HG02571 (cell line): ENCODE results near the gene SHKBP1.
A peak's percentile ranks its signal among the peaks of the same experiment; 100 is the strongest.
"Not testable (repeated sequence)": the region's sequence is repeated elsewhere in the genome, so short reads cannot be mapped to it uniquely, and the experiment has no call there.

Source experiments
- ATAC-seq: cut with Tn5 transposase; IDR thresholded peaks from one replicate; pipeline ENCODE4 v1.9.1; 2021; ENCODE audit warnings: mild to moderate bottlenecking, moderate library complexity; ENCODE audit not compliant: unreplicated experiment

SHKBP1 gene, protein sequence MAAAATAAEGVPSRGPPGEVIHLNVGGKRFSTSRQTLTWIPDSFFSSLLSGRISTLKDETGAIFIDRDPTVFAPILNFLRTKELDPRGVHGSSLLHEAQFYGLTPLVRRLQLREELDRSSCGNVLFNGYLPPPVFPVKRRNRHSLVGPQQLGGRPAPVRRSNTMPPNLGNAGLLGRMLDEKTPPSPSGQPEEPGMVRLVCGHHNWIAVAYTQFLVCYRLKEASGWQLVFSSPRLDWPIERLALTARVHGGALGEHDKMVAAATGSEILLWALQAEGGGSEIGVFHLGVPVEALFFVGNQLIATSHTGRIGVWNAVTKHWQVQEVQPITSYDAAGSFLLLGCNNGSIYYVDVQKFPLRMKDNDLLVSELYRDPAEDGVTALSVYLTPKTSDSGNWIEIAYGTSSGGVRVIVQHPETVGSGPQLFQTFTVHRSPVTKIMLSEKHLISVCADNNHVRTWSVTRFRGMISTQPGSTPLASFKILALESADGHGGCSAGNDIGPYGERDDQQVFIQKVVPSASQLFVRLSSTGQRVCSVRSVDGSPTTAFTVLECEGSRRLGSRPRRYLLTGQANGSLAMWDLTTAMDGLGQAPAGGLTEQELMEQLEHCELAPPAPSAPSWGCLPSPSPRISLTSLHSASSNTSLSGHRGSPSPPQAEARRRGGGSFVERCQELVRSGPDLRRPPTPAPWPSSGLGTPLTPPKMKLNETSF

DNA sequence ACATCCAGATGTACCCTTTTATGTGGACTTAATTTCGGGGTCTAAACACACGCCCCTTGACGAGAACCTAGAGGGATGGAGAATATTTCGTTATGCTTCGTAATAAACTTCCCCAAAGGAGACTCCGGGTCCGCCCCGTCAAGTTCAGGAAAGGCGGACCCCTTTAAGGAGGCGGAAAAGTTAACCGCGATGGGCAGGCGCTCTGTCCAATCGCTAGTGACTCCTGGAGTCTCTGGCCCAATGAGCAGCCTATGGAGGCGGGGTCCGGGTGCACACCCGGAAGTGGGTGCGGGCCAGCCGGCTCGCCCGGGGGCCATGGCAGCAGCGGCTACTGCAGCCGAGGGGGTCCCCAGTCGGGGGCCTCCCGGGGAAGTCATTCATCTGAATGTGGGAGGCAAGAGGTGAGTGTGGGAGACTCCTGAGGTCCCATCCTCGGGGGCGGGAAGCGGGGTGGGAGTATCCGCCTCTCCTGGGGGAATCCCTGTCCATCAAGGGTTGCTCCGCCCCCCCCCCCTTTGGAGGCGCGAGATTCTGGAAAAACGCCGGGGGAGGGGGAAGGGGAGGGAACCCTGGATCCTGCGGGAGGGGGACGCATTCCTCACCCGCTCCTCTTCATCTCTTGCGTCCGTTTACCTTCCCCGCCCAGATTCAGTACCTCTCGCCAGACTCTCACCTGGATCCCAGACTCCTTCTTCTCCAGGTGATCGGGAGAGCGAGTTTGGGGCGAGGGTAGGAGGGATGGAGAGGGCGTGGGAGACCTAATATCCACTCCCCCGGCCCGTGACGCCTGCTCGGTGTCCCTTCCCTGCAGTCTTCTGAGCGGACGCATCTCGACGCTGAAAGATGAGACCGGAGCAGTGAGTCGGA lies at the start of gene SHKBP1:
TSS of gene SHKBP1 (plus strand) at position 289 of the 867 bp plus-strand sequence. CDS start at position 316, 27 bp downstream.
- peak; percentile 95 for ATAC-seq

DNA sequence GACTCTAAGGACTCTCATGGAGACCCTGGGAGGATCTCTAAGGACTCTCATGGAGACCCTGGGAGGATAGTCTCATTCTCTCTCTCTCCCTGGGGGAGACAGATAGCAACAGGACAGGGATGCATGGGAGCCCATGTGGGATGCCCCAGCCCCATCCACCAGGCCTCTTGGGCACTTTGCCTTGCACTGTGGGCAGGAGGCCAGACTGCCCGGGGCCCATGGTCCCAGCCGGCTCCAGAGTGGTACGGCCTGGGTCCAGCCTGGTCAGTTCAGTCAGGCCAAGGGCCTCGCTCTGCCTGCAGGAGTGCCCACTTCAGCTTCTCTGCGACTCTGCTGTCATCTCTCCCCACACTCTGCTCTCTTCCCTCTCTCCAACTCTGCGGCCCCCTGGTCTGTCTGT lies 48.6 kb upstream of the SHKBP1 start:
- no peak for ATAC-seq

DNA sequence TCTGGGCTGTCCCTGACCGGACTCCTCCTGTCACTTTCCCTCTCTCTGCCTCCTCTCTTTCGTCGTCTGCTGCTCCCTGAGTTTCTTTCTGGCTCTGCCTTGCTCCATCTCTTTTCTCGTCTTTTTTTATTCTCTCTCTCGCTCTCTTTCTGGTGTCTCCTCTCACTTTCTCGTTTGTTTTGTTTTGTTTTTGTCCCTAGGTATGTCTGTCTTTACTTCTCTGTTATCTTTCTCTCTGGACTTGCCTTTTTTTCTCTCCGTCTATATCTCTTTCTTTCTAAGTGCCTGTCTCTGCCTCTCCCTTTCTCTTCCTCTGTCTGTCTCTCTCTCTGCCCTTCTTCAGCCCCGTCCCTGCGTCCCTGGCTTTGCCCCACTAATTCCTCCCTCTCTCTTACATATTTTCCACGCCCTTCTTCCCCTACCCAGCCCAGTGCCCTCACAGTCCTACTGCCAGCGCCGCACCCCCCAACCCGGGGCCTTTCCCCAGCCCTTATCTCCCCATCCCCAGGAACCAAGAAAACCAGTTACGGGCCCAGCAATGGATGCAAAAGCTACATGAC lies 48.1 kb upstream of the SHKBP1 start:
- no peak for ATAC-seq

GRCh38 chr19:40529093-40529954 lies 47.3 kb upstream of the SHKBP1 start:
- no peak for ATAC-seq

DNA sequence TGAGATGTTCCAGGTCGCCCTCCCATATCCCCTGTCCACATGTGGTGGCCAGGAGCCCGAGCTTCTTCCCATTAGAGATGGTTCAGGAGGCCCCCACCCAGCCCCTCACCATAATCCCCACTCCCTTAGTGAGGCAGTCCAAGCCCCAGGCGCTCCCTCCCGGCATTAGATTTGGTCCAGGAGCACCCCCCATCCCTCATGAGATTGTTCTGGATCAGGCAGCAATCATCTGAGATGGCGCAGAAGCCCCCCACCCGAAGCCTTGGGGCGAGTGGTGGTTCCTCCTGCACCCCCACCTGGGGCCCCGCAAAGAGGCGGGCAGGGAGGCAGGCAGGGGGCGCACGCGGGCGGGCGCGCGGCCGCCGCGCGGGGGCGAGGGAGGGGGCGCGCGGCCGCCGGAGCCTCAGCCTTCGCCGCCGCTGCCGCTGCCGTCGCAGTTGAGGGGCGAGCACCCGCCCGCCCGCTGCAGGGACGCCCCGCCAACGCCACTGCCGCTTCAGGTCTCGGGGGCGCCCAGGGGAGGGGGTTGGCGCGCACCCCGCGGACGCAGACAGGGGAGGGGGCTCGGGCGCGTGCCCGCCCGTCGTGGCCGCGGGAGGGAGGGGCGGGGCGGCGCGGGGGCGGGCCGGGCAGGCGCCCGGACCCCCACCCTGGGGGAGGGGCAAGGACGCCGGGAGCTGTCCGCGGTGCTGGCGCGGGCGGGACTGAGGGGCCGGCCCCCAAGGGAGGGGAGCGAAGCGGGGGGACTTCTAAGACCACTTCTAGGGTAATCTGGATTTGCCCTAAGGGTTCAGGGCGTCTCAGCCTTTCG lies 46.4 kb upstream of the SHKBP1 start:
- no peak for ATAC-seq

- ATAC-seq: no peak
Observed at GRCh38 chr19:40533508-40533907, 43.2 kb upstream of the SHKBP1 start.

GRCh38 chr19:40534148-40534547 lies 42.5 kb upstream of the SHKBP1 start:
- ATAC-seq: no peak

DNA sequence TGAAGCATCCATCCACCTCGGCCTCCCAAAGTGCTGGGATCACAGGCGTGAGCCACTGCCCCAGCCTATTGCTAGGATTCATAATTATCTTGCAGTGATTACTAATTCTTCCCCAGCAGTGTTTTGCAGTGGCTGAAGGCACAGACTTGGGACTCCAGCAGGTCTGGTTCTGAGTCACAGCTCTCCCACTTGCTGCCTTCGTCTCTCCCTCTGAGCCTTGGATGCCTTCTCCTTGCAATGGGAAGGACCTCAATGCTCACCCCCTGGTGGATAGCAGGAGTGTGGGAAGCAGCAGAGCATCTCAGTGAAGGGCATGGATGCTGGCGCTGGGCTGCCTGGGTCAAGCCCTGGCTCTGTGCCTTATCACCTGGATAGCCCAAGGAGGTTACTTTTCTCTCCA lies 37.6 kb upstream of the SHKBP1 start:
- ATAC-seq: no peak

- ATAC-seq: no peak
Observed at GRCh38 chr19:40542202-40542859, 34.3 kb upstream of the SHKBP1 start.

DNA sequence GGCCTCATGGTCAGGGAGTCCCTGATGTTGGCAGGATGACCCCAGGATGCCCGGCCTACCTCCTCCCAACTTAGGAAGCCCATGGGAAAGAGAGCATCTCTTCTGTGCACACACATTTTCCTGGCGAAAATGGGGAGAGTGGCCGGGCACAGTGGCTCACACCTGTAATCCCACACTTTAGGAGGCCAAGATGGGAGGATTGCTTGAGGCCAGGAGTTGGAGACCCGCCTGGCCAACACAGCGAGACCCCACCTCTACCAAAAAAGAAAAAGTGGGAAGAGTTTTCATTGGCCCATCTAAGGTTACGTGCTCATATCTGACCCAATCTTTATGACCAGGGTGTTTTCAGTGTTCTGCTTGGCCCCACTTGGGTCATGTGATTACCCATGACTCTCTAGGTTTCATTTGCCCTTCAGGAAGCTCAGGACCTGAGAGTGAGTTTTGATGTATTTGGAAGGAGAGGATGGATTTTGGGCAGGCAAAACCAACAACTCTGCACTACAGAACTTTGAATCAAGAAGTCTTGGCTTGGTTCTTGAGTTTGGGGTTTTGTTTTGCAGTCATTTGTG lies 33.6 kb upstream of the SHKBP1 start:
- ATAC-seq: no peak

- ATAC-seq: not testable (repeated sequence)
Observed at GRCh38 chr19:40546153-40546841, 30.4 kb upstream of the SHKBP1 start.

GRCh38 chr19:40547190-40547589 lies 29.5 kb upstream of the SHKBP1 start:
- ATAC-seq: not testable (repeated sequence)

GRCh38 chr19:40547836-40548235 lies 28.8 kb upstream of the SHKBP1 start:
- no peak for ATAC-seq

DNA sequence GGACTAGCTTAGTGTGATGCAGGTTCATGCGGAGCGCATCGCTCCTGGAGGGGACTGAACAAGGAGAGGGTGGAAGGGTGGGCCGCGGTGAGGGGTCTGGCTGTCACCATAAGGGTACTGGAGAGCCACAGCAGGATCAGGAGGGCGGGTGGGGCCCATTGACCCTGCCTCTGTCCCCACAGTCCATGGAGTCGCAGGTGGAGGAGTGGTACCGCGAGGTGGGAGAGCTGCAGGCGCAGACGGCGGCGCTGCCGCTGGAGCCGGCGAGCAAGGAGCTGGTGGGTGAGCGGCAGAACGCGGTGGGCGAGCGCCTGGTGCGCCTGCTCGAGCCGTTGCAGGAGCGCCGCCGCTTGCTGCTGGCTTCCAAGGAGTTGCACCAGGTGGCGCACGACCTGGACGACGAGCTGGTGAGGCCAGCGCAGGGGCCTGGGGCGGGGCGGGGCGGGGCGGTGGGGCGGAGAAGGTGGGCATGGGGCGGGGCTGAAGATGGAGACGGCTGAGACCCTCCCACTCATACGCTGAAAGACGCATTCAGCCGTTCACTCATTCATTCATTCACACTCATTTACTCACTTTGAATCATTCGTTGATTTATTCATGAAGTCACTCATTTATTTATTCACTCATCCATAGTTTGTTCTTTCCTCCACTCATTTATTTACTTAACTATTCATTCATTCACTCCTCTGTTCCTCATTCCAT lies 27.5 kb upstream of the SHKBP1 start:
- no peak for ATAC-seq

- no peak for ATAC-seq
Observed at GRCh38 chr19:40550951-40551350, 25.7 kb upstream of the SHKBP1 start.

DNA sequence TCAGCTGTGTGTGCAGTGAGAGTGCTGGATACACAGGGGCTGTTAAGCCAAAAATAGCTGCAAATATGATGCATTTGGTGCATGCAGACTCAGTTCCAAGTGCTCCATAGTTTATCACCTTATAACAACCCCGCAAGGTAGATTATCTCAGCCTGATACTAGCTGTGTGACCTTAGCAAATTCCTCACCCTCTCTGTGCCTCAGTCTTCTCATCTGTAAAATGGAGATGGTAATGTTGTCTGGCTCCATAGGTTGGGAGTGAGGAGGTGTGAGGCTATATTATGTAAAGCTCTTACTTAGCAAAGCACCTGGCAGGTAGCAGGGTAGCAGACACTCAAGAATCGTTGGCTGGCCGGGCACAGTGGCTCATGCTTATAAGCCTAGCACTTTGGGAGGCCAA lies 23.8 kb upstream of the SHKBP1 start:
- ATAC-seq: no peak
